NK-92 (cell line): ENCODE measurements around the gene PTCRA.
"Not testable (repeated sequence)": the region's sequence is repeated elsewhere in the genome, so short reads cannot be mapped to it uniquely, and the experiment has no call there.

Experiments
- DNase-seq: peaks from one replicate; lab custom pipeline; 2025; ENCODE audit not compliant: unreplicated experiment; lab: John Stamatoyannopoulos, UW

Gene PTCRA

DNA sequence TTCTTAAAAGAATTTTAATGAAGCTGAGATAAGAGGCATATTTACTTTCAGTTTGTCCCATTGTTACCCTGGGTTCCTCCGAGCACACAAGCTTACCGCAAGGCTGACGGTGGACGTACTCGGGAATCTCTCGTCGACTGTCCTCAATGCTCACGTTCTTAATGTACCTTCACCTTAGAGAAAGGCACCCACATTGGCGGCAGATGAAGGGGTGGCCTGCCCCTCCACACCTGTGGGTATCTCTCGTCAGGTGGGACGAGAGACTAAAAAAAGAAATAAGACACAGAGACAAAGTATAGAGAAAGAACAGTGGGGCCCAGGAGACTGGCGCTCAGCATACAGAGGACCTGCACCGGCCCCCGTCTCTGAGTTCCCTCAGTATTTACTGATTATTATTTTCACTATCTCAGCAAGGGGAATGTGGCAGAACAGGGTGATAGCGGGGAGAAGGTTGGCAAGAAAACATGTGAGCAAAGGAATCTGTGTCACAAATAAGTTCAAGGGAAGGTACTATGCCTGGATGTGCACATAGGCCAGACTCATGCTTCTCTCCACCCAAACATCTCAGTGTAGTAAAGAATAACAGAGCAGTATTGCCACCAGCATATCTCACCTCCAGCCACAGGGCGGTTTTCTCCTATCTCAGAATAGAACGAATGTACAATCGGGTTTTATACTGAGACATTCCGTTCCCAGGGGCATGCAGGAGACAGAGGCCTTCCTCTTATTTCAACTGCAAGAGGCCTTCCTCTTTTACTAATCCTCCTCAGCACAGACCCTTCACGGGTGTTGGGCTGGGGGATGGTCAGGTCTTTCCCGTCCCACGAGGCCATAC is 13.2 kb upstream of the PTCRA start:
- not testable (repeated sequence) for DNase-seq

DNA sequence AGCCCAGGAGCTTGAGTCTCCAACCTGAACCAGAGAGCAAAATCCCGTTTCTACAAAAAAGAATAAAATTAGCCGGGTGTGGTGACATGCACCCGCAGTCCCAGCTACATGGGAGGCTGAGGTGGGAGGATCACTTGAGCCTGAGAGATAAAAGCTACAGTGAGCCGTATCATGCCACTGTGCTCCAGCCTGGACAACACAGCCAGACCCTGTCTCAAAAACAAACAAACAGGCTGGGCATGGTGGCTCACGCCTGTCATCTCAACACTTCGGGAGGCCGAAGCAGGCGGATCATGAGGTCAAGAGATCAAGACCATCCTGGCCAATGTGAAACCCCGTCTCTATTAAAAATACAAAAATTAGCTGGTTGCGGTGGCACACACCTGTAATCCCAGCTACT is 11.4 kb upstream of the PTCRA start:
- DNase-seq = no peak

DNA sequence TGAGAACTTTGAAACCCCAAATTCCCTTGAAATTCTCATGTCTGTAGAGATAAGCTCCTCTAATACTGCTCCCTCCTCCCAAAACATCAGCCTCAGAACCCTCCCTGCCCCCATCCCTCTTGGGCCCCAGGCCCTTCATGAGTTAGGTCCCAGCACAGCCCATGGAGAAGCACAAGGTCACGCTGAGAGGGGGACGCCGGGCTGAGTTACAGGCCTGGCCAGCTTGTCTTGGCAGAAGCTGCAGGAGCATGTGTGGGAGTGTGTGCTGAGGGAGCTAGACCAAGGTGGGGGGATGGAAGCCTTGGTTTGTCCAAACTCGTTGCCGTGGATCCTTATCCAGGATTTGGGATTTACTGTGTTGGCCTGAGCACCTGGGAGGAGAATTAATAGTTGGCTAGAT is 8.5 kb upstream of the PTCRA start:
- DNase-seq = no peak

DNA sequence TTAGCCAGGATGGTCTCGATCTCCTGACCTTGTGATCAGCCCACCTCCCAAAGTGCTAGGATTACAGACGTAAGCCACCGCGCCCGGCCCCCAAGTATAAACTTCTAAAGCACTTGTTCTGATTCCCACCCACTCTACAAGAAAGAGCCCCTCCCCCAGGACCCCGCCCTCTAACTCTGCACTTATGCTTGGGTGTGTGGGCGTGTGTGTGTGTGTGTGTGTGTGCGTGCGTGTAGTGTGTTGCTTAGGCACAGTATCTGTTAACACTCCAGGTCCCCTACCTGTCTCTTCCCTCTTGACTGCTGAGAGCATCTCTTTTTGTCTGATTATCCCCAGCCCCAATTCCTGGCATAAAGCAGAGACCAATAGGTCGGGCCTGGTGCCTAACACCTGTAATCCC is 6.0 kb upstream of the PTCRA start:
- no peak for DNase-seq

DNA sequence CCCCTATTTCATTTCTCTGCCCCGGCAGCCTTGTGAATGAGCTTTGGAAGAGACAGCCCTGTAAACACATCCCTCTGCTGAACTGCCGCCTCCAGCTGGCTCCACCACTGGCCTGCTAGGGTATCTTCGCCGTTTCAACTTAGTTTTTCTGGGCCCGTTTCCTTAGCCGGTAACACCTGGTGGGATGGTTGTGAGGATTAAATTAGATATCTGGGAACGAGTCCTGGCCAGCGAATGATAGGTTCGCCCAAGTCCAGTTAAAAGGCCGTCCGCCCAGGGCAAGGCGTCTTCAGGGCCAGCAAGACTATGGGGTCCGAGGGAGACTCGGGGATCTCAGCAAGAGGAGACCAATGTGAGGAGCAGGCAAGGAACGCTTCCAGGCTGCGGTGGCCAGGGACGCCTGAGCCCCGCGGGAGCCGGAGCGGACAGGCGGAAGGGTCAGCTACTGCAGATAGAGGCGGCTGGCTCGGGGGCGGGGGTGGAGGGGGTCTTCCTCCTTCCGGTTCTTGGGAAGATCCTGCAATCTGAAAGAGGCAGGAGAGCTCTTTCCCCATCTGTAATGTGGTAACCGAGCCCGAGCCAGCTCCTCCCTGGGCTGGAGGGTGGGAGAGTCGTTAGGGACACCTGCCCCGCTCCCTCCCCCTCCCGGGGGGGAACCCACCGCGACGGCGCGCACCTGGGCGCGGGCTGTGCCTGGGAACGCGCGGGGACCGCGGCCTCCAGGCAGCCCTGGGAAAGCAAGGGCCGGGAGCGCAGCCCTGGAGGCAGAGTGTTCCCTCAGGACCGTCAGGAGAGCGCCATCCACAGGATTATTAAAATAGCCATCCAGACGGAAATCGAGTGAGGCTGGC is 4.5 kb upstream of the PTCRA start:
- no peak for DNase-seq

DNA sequence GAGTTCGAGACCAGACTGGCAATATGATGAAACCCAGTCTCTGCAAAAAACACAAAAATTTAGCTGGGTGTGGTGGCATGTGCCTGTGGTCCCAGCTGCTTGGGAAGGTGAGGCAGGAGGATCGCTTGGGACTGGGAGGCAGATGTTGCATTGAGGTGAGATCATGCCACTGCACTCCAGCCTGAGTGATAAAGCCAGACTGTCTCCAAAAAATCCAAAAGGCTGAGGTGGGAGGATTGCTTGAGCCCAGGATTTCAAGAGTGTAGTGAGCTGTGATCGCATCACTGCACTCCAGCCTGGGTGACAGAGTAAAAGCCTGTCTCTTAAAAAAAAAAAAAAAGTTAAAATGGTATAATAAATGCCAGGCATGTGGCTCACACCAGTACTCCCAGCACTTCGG is 1.3 kb upstream of the PTCRA start:
- DNase-seq = no peak

DNA sequence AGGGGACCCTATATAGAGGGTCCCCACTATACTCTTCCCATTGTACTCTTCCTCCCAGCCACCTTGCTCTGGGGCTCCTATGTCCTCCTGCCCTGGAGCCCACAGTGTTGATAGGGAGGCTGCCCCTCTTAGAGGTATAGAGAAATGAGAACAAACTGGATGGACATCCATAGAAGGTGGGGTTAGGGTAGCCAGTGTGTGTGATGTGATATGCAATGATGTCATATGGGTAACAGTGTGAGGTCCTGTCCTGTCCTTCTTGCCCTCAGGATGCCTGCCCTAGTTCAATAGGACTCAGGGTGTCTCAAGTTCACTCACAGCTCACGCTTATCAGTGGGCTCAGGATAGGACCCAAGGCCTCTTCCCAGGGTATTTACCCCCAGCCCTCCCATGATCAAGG is 435 bp downstream of the PTCRA start:
- no peak for DNase-seq

DNA sequence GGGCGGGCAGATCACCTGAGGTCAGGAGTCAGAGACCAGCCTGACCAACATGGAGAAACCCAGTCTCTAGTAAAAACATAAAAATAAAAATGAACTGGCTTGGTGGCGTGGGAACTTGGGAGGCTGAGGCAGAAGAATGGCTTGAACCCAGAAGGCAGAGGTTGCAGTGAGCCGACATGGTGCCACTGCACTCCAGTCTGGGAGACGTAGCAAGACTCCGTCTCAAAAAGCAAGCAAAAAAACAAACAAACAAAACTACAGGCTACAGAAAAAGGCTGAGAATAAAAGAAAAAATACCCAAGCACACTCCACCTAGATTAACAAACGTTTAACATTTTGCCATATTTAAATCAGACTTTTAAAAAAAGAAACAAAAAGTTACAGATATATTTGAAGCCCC is 5.9 kb downstream of the PTCRA start:
- DNase-seq = no peak

DNA sequence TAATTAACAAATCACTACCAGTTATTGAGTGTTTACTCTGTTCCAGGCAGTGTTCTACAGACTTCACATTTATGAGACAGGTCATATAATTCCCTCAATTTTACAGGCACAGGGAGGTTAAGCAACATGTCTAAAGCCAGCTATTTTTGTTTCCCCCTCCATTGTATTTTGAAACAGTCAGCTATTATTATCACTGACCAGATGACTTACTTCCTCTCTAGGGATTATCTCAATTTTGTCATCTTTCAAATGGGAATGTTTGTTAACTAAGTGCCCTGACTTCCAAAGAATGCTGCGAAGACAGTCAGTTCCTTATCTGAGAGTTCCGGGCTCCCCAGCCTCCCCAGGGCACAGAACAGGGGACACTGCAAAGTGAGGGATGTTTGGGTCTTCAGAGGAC is 7.8 kb downstream of the PTCRA start:
- no peak for DNase-seq

DNA sequence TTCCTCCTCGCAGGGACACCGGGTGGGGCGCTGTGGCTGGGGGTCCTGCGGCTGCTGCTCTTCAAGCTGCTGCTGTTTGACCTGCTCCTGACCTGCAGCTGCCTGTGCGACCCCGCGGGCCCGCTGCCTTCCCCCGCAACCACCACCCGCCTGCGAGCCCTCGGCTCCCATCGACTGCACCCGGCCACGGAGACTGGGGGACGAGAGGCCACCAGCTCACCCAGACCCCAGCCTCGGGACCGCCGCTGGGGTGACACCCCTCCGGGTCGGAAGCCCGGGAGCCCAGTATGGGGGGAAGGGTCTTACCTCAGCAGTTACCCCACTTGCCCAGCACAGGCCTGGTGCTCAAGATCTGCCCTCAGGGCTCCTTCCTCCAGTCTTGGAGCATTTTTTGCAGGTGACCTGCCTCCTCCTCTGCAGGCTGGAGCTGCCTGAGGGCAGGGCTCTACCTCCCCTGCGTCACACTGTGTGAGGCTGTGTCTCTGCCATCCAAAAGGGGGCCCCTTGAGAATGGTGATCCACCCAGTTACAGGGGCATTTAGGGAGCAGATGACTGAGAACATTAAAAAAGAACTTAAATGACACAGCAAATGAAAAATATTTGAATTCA is 9.5 kb downstream of the PTCRA start:
- no peak for DNase-seq

DNA sequence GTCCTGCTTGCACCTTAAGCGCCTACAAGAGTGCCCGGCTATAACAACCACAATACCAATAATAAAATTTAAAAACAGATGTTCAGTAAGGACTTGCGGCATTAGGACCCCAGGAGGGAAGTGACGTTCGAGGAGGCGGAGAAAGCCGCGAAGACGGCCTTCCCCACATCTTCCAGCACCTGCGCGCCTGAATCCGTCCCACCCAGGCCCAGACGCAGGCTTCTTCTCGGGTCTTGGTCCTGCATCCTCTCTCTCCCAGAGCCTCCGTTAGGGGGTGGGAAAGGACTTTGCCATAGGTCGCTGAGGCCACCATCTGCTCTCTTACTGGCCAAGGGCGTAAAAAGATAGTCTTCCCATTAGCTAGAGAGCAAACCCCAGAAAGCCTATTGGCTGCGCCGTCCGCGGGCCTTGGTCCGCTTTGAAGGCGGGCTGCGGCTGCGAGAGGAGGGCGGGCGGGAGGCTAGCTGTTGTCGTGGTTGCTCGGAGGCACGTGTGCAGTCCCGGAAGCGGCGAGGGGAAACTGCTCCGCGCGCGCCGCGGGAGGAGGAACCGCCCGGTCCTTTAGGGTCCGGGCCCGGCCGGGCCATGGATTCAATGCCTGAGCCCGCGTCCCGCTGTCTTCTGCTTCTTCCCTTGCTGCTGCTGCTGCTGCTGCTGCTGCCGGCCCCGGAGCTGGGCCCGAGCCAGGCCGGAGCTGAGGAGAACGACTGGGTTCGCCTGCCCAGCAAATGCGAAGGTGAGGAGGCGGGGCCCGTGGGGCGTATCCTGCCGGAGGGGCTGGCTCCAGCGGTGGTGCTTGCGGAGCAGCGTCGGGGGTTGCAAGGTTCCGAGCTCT is 13.3 kb downstream of the PTCRA start, which contains the start of gene CNPY3:
TSS of gene CNPY3 (plus strand) at position 495 of the 835 bp plus-strand sequence. CDS start at position 586, 91 bp downstream.
- peak; percentile 89 for DNase-seq

DNA sequence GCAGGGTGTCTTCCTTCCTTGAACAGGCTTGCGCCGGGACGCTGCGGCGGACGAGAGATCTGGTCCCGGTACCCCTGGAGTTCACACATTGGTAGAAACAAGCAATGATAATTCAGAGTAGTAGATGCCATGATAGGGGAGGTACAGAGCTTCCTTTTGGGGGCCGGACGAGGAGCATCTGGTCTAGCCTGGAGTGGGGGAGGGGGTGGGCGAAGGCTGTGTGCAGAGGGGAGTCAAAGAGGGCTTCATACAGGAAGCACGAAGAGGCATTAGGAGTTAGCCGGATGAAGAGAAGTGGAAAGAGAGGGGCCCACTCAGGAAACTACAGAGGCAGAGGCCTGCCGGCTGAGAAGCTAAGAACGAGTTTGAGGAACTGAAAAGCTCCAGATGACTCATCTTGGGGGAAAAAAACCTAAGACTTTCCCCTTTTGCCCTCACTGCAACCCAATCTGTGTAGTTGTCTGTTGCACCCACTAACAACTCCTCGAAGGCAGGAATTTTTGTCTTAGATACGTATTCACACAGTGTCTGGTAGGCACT is 14.0 kb downstream of the PTCRA start:
- no peak for DNase-seq

DNA sequence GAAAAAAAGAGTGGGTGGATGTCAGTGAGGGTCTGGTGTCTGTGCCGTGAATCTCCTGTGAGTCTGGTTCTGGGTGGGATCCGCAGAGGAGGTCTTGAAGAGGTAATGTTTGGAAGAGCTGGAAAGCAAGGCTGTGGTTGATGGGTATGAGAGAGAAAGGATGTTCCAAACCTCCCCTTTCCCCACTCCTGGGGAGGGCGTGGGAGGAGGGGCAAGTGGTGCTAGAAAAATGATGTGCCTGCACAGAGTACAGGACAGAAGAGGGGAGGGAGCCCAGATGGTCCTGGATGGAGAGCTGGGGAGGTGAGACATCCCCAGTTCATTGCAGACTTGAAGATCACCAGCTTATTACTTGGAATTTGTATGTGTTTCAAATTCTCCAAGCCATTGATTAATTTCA is 16.6 kb downstream of the PTCRA start:
- no peak for DNase-seq

DNA sequence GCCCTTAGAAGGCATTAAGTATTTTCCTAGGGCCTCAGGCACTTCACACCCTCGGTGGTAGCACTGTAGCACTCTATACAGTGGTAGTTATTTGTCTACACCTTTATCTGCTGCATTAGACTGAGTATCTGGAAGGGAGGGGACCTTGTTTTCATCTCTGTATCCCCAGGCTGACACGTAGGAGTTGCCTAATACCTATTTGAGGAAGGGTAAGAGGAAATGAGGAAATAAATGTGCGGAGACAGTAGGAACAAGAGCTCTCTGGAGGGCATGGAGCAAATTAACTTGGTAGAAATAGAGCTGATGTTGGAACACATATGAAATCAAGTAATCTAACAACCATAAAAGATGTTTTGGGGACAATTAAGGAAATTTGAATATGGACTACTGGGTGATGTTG is 17.4 kb downstream of the PTCRA start:
- DNase-seq = no peak

DNA sequence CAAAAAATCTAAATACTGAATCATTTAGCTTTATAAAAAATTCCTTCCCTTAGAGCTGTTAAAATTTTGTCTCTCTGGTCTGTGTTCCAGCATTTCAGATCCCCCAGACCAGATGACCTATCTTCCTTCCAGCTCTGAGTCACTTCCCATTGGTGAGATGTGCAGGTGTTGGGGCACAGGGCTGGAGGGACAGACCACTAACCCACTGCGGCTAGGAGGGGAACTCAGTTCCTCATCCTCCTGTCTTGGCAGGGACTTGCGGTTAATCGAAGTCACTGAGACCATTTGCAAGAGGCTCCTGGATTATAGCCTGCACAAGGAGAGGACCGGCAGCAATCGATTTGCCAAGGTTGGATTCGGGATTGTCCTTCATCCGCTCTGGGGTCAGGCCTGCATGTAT is 19.5 kb downstream of the PTCRA start:
- no peak for DNase-seq

DNA sequence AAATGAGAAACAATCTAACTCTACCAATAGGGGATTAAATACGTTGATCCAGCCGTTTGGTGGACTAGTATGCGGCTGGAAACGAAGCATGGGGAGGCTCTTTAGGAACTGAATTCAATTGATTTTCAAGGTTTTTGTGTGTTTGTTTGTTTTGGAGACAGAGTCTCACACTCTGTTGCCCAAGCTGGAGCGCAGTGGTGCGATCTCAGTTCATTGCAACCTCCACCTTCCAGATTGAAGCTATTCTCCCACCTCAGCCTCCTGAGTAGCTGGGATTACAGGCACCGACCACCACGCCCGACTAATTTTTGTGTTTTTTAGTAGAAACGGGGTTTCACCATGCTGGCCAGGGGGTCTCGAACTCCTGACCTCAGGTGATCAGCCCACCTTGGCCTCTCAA is 20.5 kb downstream of the PTCRA start:
- DNase-seq = no peak

DNA sequence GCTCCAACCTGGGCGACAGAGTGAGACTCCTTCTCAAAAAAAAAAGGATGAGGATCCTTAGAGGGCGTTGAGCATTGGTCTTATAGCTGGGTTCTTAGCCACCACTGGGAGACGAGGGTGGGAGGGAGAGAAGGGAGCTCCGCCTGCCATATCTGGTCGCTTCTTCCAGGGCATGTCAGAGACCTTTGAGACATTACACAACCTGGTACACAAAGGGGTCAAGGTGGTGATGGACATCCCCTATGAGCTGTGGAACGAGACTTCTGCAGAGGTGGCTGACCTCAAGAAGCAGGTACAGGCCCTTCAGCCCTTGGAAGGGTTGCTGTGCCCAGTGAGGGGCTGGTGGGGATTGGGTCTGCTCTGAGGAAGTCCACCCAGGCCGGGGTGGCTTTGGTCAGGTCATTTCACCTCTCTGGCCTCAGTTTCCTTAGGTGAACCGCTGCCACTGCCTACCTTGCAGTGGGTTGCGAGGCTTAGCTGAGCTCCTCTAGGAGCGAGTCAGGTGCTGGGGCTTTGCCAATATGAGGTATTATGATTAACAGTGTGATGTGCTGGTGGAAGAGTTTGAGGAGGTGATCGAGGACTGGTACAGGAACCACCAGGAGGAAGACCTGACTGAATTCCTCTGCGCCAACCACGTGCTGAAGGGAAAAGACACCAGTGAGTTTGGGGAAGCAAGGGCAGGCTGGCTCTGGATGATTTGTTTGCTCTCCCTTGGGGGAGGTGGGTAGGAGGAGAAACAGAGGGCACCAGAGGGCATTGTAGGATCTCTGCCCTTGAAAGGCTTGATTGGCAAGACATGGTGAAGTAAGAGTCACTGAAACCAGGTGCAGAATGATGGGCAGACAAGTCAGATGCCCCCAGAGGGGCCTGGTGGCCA is 21.9 kb downstream of the PTCRA start:
- no peak for DNase-seq

DNA sequence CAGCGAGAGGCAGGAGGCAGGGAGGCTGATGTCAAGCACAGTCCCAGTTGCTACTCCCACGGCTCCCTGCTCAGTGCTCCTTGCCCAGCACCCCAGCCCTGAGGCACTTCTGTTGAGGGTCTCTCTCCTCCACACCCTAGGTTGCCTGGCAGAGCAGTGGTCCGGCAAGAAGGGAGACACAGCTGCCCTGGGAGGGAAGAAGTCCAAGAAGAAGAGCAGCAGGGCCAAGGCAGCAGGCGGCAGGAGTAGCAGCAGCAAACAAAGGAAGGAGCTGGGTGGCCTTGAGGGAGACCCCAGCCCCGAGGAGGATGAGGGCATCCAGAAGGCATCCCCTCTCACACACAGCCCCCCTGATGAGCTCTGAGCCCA is 22.6 kb downstream of the PTCRA start:
- no peak for DNase-seq

DNA sequence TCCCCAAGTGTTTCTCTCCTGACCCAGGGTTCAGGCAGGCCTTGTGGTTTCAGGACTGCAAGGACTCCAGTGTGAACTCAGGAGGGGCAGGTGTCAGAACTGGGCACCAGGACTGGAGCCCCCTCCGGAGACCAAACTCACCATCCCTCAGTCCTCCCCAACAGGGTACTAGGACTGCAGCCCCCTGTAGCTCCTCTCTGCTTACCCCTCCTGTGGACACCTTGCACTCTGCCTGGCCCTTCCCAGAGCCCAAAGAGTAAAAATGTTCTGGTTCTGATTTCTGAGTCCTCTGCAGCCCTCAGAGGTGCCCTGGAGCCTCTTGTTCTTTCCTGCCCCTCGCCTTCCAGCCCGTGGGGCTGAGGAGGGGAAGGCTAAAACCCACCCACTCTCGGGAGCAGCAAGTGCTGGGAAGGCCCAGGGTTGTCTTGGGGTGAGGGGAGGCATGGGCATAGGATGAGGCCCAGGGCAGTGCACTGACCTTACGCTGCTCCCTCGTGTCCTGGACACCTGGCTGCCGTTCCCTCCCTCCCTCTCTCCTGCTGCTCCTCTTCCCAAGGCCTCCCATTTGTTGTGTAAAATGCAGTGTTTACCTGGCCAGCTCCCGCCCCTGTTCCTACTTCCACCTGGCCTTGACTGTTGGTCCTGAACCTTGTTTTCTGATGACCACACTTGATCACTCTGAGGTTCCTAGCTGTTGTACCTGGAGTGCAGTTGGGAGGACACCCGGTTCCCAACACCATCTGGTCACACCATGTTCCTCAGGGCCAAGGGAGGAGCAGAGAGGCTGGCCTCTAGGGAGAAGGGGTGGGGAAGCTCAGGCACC is 23.3 kb downstream of the PTCRA start:
- DNase-seq = no peak
